ENCODE data around the gene UBE2F.

- TF ChIP-seq EZH2 (IDR thresholded peaks at IDR 0.05; ENCODE audit: low read depth) (no peak), CTCF (conservative IDR thresholded peaks at IDR 0.05) (no peak)
Observed at GRCh38 chr2:238016526-238016925, 49.7 kb downstream of the UBE2F start.
